ENCODE results near the gene UBE2D3. TPM values are rescaled to one million over a fixed set of nuclear protein-coding genes. Genes with fewer than 3 reads are reported as not detected.

The UBE2D3 gene
- total RNA-seq, 2 donors from 2014 or later: 318 to 370 TPM

DNA sequence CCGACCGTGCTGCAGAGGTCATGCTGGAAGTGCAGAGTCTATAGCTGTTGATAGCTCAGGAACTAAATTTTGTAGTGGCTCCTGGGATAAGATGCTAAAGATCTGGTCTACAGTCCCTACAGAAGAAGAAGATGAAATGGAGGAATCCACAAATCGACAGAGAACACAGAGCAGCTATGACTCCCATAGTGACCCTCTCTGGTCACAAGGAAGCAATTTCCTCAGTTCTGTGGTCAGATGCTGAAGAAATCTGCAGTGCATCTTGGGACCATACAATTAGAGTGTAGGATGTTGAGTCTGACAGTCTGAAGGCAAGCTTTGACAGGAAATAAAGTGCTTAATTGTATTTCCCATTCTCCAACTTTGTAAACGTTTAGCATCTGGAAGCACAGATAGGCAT, 75.4 kb downstream of the UBE2D3 start:
- no peak for DNase-seq (ENCODE audit: low spot score)
- H3K4me3 ChIP-seq: no peak overlapping the region
- H3K27ac ChIP-seq: no peak overlapping the region
- no peaks in the 10 kb centered on the region for H3K9me3 ChIP-seq
- intact Hi-C loops (cut with DNase I): no loop called here
- no peaks in the 10 kb centered on the region for H3K27me3 ChIP-seq (replicated peaks; ENCODE audit: insufficient read depth)
- H3K4me1 ChIP-seq (replicated peaks): no peaks in the 10 kb centered on the region
- 88% methylated on average over 4 of the region's 4 CpGs for WGBS
- no peaks in the 10 kb centered on the region for H3K36me3 ChIP-seq
- TF ChIP-seq POLR2AphosphoS5 (IDR thresholded peaks at IDR 0.05) (no peak), CTCF (IDR thresholded peaks at IDR 0.05) (no peak), POLR2A (IDR thresholded peaks at IDR 0.05) (no peak)

Small RNA genes within 50 kb of the gene (small RNA-seq; reads per million reads assigned to genes)
- gene RNU7-151P: 0 reads per million in 2 donors

Other genes starting within 250 kb of the UBE2D3 start
- gene MANBA, start 66.6 kb downstream of the UBE2D3 start, total RNA-seq: 10 to 100 TPM; 29.7 to 41.6 TPM
- 10 to 100 TPM in 1 of 2 donors, 1 to 10 TPM in 1; 4.2 to 16.4 TPM for gene CISD2, start 41.4 kb upstream of the UBE2D3 start, total RNA-seq
- 1 to 10 TPM in 1 of 2 donors, not detected in 1; 9.3 TPM for gene SLC9B1, start 192.2 kb upstream of the UBE2D3 start, total RNA-seq
- 1 to 10 TPM; 3.9 to 8.7 TPM for gene SLC9B2, start 249.2 kb upstream of the UBE2D3 start, total RNA-seq